SJCRH30 (cell line): ENCODE measurements around the gene ZW10. TPM values are rescaled to one million over a fixed set of nuclear protein-coding genes. Genes with fewer than 3 reads are reported as not detected.
"Not testable (repeated sequence)": the region's sequence is repeated elsewhere in the genome, so short reads cannot be mapped to it uniquely, and the experiment has no call there.

Experiments used
- DNase-seq, 2 experiments: peaks; one replicate each; pipeline ENCODE4 v3.0.0-alpha.2; 2015 to 2020
- H3K27ac ChIP-seq: fragments of 250-450 bp; sonication (Bioruptor Pico); 2 replicates; pipeline ENCODE4 v1.5.1; 2020; ENCODE audit warnings: mild to moderate bottlenecking, moderate library complexity
- H3K27me3 ChIP-seq: fragments of 250-450 bp; sonication (Bioruptor Pico); 2 replicates; pipeline ENCODE4 v1.5.1; 2020; ENCODE audit warnings: mild to moderate bottlenecking, moderate library complexity
- H3K36me3 ChIP-seq: fragments of 250-450 bp; sonication (Bioruptor Pico); 2 replicates; pipeline ENCODE4 v1.5.1; 2020; ENCODE audit warnings: mild to moderate bottlenecking, moderate library complexity
- H3K4me1 ChIP-seq: fragments of 250-450 bp; sonication (Bioruptor Pico); 2 replicates; pipeline ENCODE4 v1.5.1; 2020; ENCODE audit warnings: mild to moderate bottlenecking, moderate library complexity
- H3K4me3 ChIP-seq: fragments of 250-450 bp; sonication (Bioruptor Pico); 2 replicates; pipeline ENCODE4 v1.5.1; 2020; ENCODE audit warnings: mild to moderate bottlenecking, moderate library complexity
- H3K9me3 ChIP-seq: fragments of 250-450 bp; sonication (Bioruptor Pico); replicated peaks from 2 replicates; pipeline ENCODE4 v1.5.1; 2020; ENCODE audit warnings: mild to moderate bottlenecking, moderate library complexity
- total RNA-seq: library from RNA; depleted of rRNA; stranded (reverse); fragments of >200 nt; shearing (Covaris generic); gene quantifications from 2 replicates; pipeline ENCODE4 v1.2.3, GENCODE V29; 2014

Gene ZW10
- total RNA-seq, 1 experiment from 2014 or later, result 28.2 TPM

GRCh38 chr11:113779496-113779895 lies 6.0 kb upstream of the ZW10 start, which contains the start of gene CLDN25:
Gene CLDN25, plus strand, starts transcription at chr11:113779796. Its CDS starts 0 bp downstream, at chr11:113779796.
- no peak for DNase-seq
- H3K4me1 ChIP-seq, result no peaks in the 10 kb centered on the region
- H3K27me3 ChIP-seq, result no peaks in the 10 kb centered on the region
- H3K4me3 ChIP-seq, result no peak within 1 kb of the TSS
- H3K27ac ChIP-seq, result no peak within 1 kb of the TSS
- no peaks in the 10 kb centered on the region for H3K36me3 ChIP-seq
- H3K9me3 ChIP-seq, result no peaks in the 10 kb centered on the region

GRCh38 chr11:113778111-113778910 lies 4.8 kb upstream of the ZW10 start:
- no peaks in the 10 kb centered on the region for H3K27me3 ChIP-seq

GRCh38 chr11:113774174-113774503 lies 647 bp upstream of the ZW10 start:
- Histone ChIP-seq H3K27ac (peak overlapping the region; percentile 82), H3K4me3 (peak overlapping the region; percentile 92), H3K9me3 (no peaks in the 10 kb centered on the region), H3K27me3 (no peaks in the 10 kb centered on the region), H3K36me3 (no peaks in the 10 kb centered on the region), H3K4me1 (no peaks in the 10 kb centered on the region; the same call in 1 of the 2 replicates)
- no peak for DNase-seq

More at GRCh38 chr11:113778111-113778910, 4.8 kb upstream of the ZW10 start:
- Histone ChIP-seq H3K36me3 (no peaks in the 10 kb centered on the region), H3K4me3 (peak overlapping the region; percentile 18; the same call in 1 of the 2 replicates), H3K27ac (no peak overlapping the region), H3K9me3 (no peaks in the 10 kb centered on the region), H3K4me1 (no peaks in the 10 kb centered on the region)
- DNase-seq, result peak; percentile 22 to 44

GRCh38 chr11:113773092-113773415 lies 438 bp downstream of the ZW10 start:
- Histone ChIP-seq H3K4me1 (no peaks in the 10 kb centered on the region; the same call in 1 of the 2 replicates), H3K36me3 (peaks cover 3% of the 10 kb centered on the region; the same call in 1 of the 2 replicates), H3K27me3 (no peaks in the 10 kb centered on the region), H3K9me3 (no peaks in the 10 kb centered on the region), H3K27ac (peak overlapping the region; percentile 82), H3K4me3 (peak overlapping the region; percentile 92)
- peak; percentile 44 to 53 for DNase-seq

GRCh38 chr11:113771964-113772363 lies 1.5 kb downstream of the ZW10 start:
- Histone ChIP-seq H3K9me3 (no peaks in the 10 kb centered on the region), H3K4me3 (no peak overlapping the region), H3K4me1 (no peaks in the 10 kb centered on the region; the same call in 1 of the 2 replicates), H3K27me3 (no peaks in the 10 kb centered on the region), H3K27ac (no peak overlapping the region), H3K36me3 (peaks cover 7% of the 10 kb centered on the region; the same call in 1 of the 2 replicates)
- DNase-seq, result no peak

GRCh38 chr11:113764527-113765219 lies 8.8 kb downstream of the ZW10 start:
- H3K36me3 ChIP-seq, result peaks cover 26% of the 10 kb centered on the region
- no peak for DNase-seq
- no peak overlapping the region for H3K4me3 ChIP-seq
- H3K27me3 ChIP-seq, result no peaks in the 10 kb centered on the region
- no peak overlapping the region for H3K27ac ChIP-seq
- H3K4me1 ChIP-seq, result no peaks in the 10 kb centered on the region
- no peaks in the 10 kb centered on the region for H3K9me3 ChIP-seq

- H3K4me1 ChIP-seq, DNase-seq, H3K27ac ChIP-seq, H3K4me3 ChIP-seq, H3K9me3 ChIP-seq, H3K27me3 ChIP-seq: not testable (repeated sequence)
- H3K36me3 ChIP-seq, result peaks cover 26% of the 10 kb centered on the region
Measured at GRCh38 chr11:113763040-113763439, 10.5 kb downstream of the ZW10 start.

GRCh38 chr11:113760241-113760640 lies 13.3 kb downstream of the ZW10 start:
- Histone ChIP-seq H3K27me3 (no peaks in the 10 kb centered on the region), H3K36me3 (peaks cover 38% of the 10 kb centered on the region), H3K27ac (no peak overlapping the region), H3K9me3 (no peaks in the 10 kb centered on the region), H3K4me3 (no peak overlapping the region), H3K4me1 (no peaks in the 10 kb centered on the region)
- DNase-seq, result no peak

- DNase-seq, result no peak
Measured at GRCh38 chr11:113752932-113753331, 20.6 kb downstream of the ZW10 start.

GRCh38 chr11:113736323-113736722 lies 37.2 kb downstream of the ZW10 start:
- no peak for DNase-seq
- Histone ChIP-seq H3K4me3 (no peak overlapping the region), H3K36me3 (peaks cover 21% of the 10 kb centered on the region), H3K9me3 (no peaks in the 10 kb centered on the region), H3K27me3 (no peaks in the 10 kb centered on the region), H3K4me1 (no peaks in the 10 kb centered on the region), H3K27ac (no peak overlapping the region)

More at GRCh38 chr11:113752932-113753331, 20.6 kb downstream of the ZW10 start:
- no peak overlapping the region for H3K4me3 ChIP-seq
- no peak overlapping the region for H3K27ac ChIP-seq
- H3K27me3 ChIP-seq, result no peaks in the 10 kb centered on the region
- H3K36me3 ChIP-seq, result peaks cover 31% of the 10 kb centered on the region
- no peaks in the 10 kb centered on the region for H3K4me1 ChIP-seq
- no peaks in the 10 kb centered on the region for H3K9me3 ChIP-seq

- no peak for DNase-seq
- H3K9me3 ChIP-seq, result no peaks in the 10 kb centered on the region
- H3K4me3 ChIP-seq, result no peak overlapping the region
- H3K4me1 ChIP-seq, result no peaks in the 10 kb centered on the region
- peaks cover 11% of the 10 kb centered on the region for H3K36me3 ChIP-seq
- no peak overlapping the region for H3K27ac ChIP-seq
- no peaks in the 10 kb centered on the region for H3K27me3 ChIP-seq
Measured at GRCh38 chr11:113732092-113732491, 41.4 kb downstream of the ZW10 start.

- Histone ChIP-seq H3K27ac (no peak overlapping the region), H3K27me3 (no peaks in the 10 kb centered on the region)
- DNase-seq, result peak; percentile 21 to 59
Measured at GRCh38 chr11:113730887-113731726, 42.4 kb downstream of the ZW10 start.

GRCh38 chr11:113729456-113729855 lies 44.0 kb downstream of the ZW10 start:
- Histone ChIP-seq H3K9me3 (no peaks in the 10 kb centered on the region), H3K4me3 (no peak overlapping the region), H3K36me3 (no peaks in the 10 kb centered on the region; the same call in 1 of the 2 replicates), H3K4me1 (no peaks in the 10 kb centered on the region), H3K27ac (no peak overlapping the region), H3K27me3 (no peaks in the 10 kb centered on the region)
- DNase-seq, result no peak

More at GRCh38 chr11:113730887-113731726, 42.4 kb downstream of the ZW10 start:
- Histone ChIP-seq H3K4me3 (no peak overlapping the region), H3K36me3 (peaks cover 9% of the 10 kb centered on the region), H3K9me3 (no peaks in the 10 kb centered on the region), H3K4me1 (no peaks in the 10 kb centered on the region)

- Histone ChIP-seq H3K36me3 (no peaks in the 10 kb centered on the region; the same call in 1 of the 2 replicates), H3K27me3 (no peaks in the 10 kb centered on the region), H3K4me3 (no peak overlapping the region), H3K27ac (no peak overlapping the region), H3K9me3 (no peaks in the 10 kb centered on the region), H3K4me1 (no peaks in the 10 kb centered on the region)
- no peak for DNase-seq
Measured at GRCh38 chr11:113728814-113729213, 44.7 kb downstream of the ZW10 start.
